ENCODE measurements around the gene FCGR2B. TPM values are rescaled to one million over a fixed set of nuclear protein-coding genes. Genes with fewer than 3 reads are reported as not detected.
"Not testable (repeated sequence)": the region's sequence is repeated elsewhere in the genome, so short reads cannot be mapped to it uniquely, and the experiment has no call there.

The FCGR2B gene
- total RNA-seq, 2 experiments from 2014 or later, result not detected

- no peaks in the 10 kb centered on the region for H3K36me3 Mint-ChIP-seq
- H3K9me3 Mint-ChIP-seq, result no peaks in the 10 kb centered on the region
- peaks cover 25% of the 10 kb centered on the region for H3K4me1 Mint-ChIP-seq (ENCODE audit: low read depth)
- H3K27me3 Mint-ChIP-seq, result peaks cover 21% of the 10 kb centered on the region
- no peak within 1 kb of the TSS for H3K4me3 Mint-ChIP-seq
- H3K27ac Mint-ChIP-seq, result no peak within 1 kb of the TSS
- ChIA-PET POLR2A (no interaction called here), CTCF (no interaction called here)
- intact Hi-C loops (cut with micrococcal nuclease), result no loop called here
- no peak for DNase-seq
Observed at GRCh38 chr1:161720956-161721737, 58.2 kb downstream of the FCGR2B start, which contains the start of gene FCRLB. Gene FCRLB (plus strand): TSS chr1:161721544. CDS start chr1:161722673, 1,129 bp downstream.

GRCh38 chr1:161721738-161722343 lies 58.9 kb downstream of the FCGR2B start:
- no peak overlapping the region for H3K27ac Mint-ChIP-seq
- H3K9me3 Mint-ChIP-seq, result no peaks in the 10 kb centered on the region
- H3K36me3 Mint-ChIP-seq, result no peaks in the 10 kb centered on the region
- ChIA-PET CTCF (interaction anchor here (0.5 kb wide), 1 partner anchor 368 kb away, joined by 4 read pairs; no protein-coding TSS in a partner anchor), POLR2A (no interaction called here)
- intact Hi-C loops (cut with micrococcal nuclease), result no loop called here
- peaks cover 26% of the 10 kb centered on the region for H3K4me1 Mint-ChIP-seq (ENCODE audit: low read depth)
- peaks cover 22% of the 10 kb centered on the region for H3K27me3 Mint-ChIP-seq
- H3K4me3 Mint-ChIP-seq, result no peak overlapping the region
- DNase-seq, result peak; percentile 37

- POLR2A ChIA-PET, result no interaction called here
- CTCF ChIA-PET, result interaction anchor here (0.5 kb wide), 1 partner anchor 368 kb away, joined by 4 read pairs; no protein-coding TSS in a partner anchor
- DNase-seq, result no peak
- Mint-ChIP-seq H3K27ac (no peak overlapping the region), H3K9me3 (no peaks in the 10 kb centered on the region), H3K4me3 (no peak overlapping the region), H3K4me1 (ENCODE audit: low read depth) (peaks cover 27% of the 10 kb centered on the region), H3K36me3 (no peaks in the 10 kb centered on the region), H3K27me3 (peaks cover 20% of the 10 kb centered on the region)
- intact Hi-C loops (cut with micrococcal nuclease), result no loop called here
Observed at GRCh38 chr1:161722406-161722805, 59.5 kb downstream of the FCGR2B start.

- Mint-ChIP-seq H3K27ac (no peak overlapping the region), H3K4me1 (ENCODE audit: low read depth) (peaks cover 36% of the 10 kb centered on the region), H3K4me3 (no peak overlapping the region), H3K27me3 (peaks cover 25% of the 10 kb centered on the region), H3K36me3 (no peaks in the 10 kb centered on the region), H3K9me3 (no peaks in the 10 kb centered on the region)
- DNase-seq, result no peak
- CTCF ChIA-PET, result no interaction called here
- POLR2A ChIA-PET, result no interaction called here
- intact Hi-C loops (cut with micrococcal nuclease), result no loop called here
Observed at GRCh38 chr1:161723459-161724141, 60.7 kb downstream of the FCGR2B start.

- DNase-seq; H3K9me3 Mint-ChIP-seq; H3K27ac Mint-ChIP-seq; H3K36me3 Mint-ChIP-seq; intact Hi-C loops (cut with micrococcal nuclease): not testable (repeated sequence)
- Mint-ChIP-seq H3K4me1 (ENCODE audit: low read depth) (peaks cover 47% of the 10 kb centered on the region), H3K27me3 (peaks cover 26% of the 10 kb centered on the region), H3K4me3 (peak overlapping the region; percentile 74)
- ChIA-PET POLR2A (interaction anchor here (1.7 kb wide), 1 partner anchor 24 kb away, joined by 6 read pairs; the partner anchor contains the start of gene DUSP12), CTCF (interaction anchor here (1.0 to 3.1 kb wide), 7 partner anchors 11 to 241 kb away, joined by 3 to 13 read pairs (median 4); no protein-coding TSS in a partner anchor)
Observed at GRCh38 chr1:161725258-161725907, 62.4 kb downstream of the FCGR2B start.

- intact Hi-C loops (cut with micrococcal nuclease), result loop anchor here (2.0 kb wide), 2 partner anchors 19 kb away; partner anchors contain the start of gene FCRLA
- peak; percentile 39 for DNase-seq
- peaks cover 50% of the 10 kb centered on the region for H3K4me1 Mint-ChIP-seq (ENCODE audit: low read depth)
- H3K9me3 Mint-ChIP-seq, result no peaks in the 10 kb centered on the region
- peaks cover 26% of the 10 kb centered on the region for H3K27me3 Mint-ChIP-seq
- ChIA-PET CTCF (interaction anchor here (1.0 to 3.1 kb wide), 9 partner anchors 10 to 242 kb away, joined by 3 to 13 read pairs (median 4); no protein-coding TSS in a partner anchor), POLR2A (interaction anchor here (1.7 kb wide), 1 partner anchor 23 kb away, joined by 6 read pairs; the partner anchor contains the start of gene DUSP12)
- H3K4me3 Mint-ChIP-seq, result peak overlapping the region; percentile 74
- peak overlapping the region; percentile 26 for H3K27ac Mint-ChIP-seq
- no peaks in the 10 kb centered on the region for H3K36me3 Mint-ChIP-seq
Observed at GRCh38 chr1:161725908-161726472, 63.0 kb downstream of the FCGR2B start.

GRCh38 chr1:161726473-161727255 lies 63.7 kb downstream of the FCGR2B start:
- Mint-ChIP-seq H3K36me3 (no peaks in the 10 kb centered on the region), H3K4me3 (peak overlapping the region; percentile 74), H3K9me3 (no peaks in the 10 kb centered on the region), H3K4me1 (ENCODE audit: low read depth) (peaks cover 49% of the 10 kb centered on the region), H3K27ac (peak overlapping the region; percentile 26), H3K27me3 (peaks cover 32% of the 10 kb centered on the region)
- ChIA-PET CTCF (interaction anchor here (1.0 to 3.1 kb wide), 10 partner anchors 10 to 242 kb away, joined by 3 to 13 read pairs (median 4); no protein-coding TSS in a partner anchor), POLR2A (interaction anchor here (1.7 kb wide), 1 partner anchor 23 kb away, joined by 6 read pairs; the partner anchor contains the start of gene DUSP12)
- peak; percentile 77 for DNase-seq
- intact Hi-C loops (cut with micrococcal nuclease), result loop anchor here (2.0 kb wide), 2 partner anchors 18 to 20 kb away; partner anchors contain the start of gene FCRLA

- no peaks in the 10 kb centered on the region for H3K9me3 Mint-ChIP-seq
- POLR2A ChIA-PET, result no interaction called here
- H3K4me3 Mint-ChIP-seq, result peak overlapping the region; percentile 74
Observed at GRCh38 chr1:161727256-161727924, 64.4 kb downstream of the FCGR2B start.

More at GRCh38 chr1:161727256-161727924, 64.4 kb downstream of the FCGR2B start:
- Mint-ChIP-seq H3K4me1 (ENCODE audit: low read depth) (peaks cover 42% of the 10 kb centered on the region), H3K27me3 (peaks cover 31% of the 10 kb centered on the region), H3K36me3 (no peaks in the 10 kb centered on the region), H3K27ac (peak overlapping the region; percentile 49)
- DNase-seq, result peak; percentile 62
- intact Hi-C loops (cut with micrococcal nuclease), result loop anchor here (2.0 kb wide), 2 partner anchors 17 to 21 kb away; partner anchors contain the start of gene FCRLA
- CTCF ChIA-PET, result interaction anchor here (1.0 to 3.1 kb wide), 5 partner anchors 9 to 239 kb away, joined by 3 to 13 read pairs (median 4); no protein-coding TSS in a partner anchor
